HG02852 (cell line): ENCODE data around the gene PRTFDC1.
"Not testable (repeated sequence)": the region's sequence is repeated elsewhere in the genome, so short reads cannot be mapped to it uniquely, and the experiment has no call there.

Experiments used
- ATAC-seq: cut with Tn5 transposase; IDR thresholded peaks from one replicate; pipeline ENCODE4 v1.9.1; 2021; ENCODE audit warnings: mild to moderate bottlenecking, moderate library complexity; ENCODE audit not compliant: unreplicated experiment

The PRTFDC1 gene

GRCh38 chr10:24849501-24850299, 102.7 kb downstream of the PRTFDC1 start:
- ATAC-seq: no peak

- ATAC-seq: no peak
These were observed 103.4 kb downstream of the PRTFDC1 start for GRCh38 chr10:24849051-24849450.

- no peak for ATAC-seq
These were observed 104.2 kb downstream of the PRTFDC1 start for GRCh38 chr10:24848195-24848594.

GRCh38 chr10:24847112-24848070, 105.0 kb downstream of the PRTFDC1 start:
- ATAC-seq: no peak

GRCh38 chr10:24844742-24845141, 107.7 kb downstream of the PRTFDC1 start:
- no peak for ATAC-seq

- ATAC-seq: no peak
These were observed 109.2 kb downstream of the PRTFDC1 start for GRCh38 chr10:24843256-24843655.

- ATAC-seq: no peak
These were observed 109.5 kb downstream of the PRTFDC1 start for GRCh38 chr10:24842856-24843255.

GRCh38 chr10:24841530-24841929, 110.9 kb downstream of the PRTFDC1 start:
- no peak for ATAC-seq

- no peak for ATAC-seq
These were observed 111.6 kb downstream of the PRTFDC1 start for GRCh38 chr10:24840784-24841183.

GRCh38 chr10:24837781-24838180, 114.6 kb downstream of the PRTFDC1 start:
- ATAC-seq: not testable (repeated sequence)

- no peak for ATAC-seq
These were observed 117.5 kb downstream of the PRTFDC1 start for GRCh38 chr10:24834869-24835268.

GRCh38 chr10:24826009-24826408, 126.4 kb downstream of the PRTFDC1 start:
- ATAC-seq: no peak

- no peak for ATAC-seq
These were observed 126.9 kb downstream of the PRTFDC1 start for GRCh38 chr10:24825551-24825950.

- no peak for ATAC-seq
These were observed 127.9 kb downstream of the PRTFDC1 start for GRCh38 chr10:24824536-24824935.

GRCh38 chr10:24824124-24824523, 128.3 kb downstream of the PRTFDC1 start:
- ATAC-seq: no peak

- peak; percentile 87 for ATAC-seq
These were observed 129.8 kb downstream of the PRTFDC1 start for GRCh38 chr10:24822590-24822989.

- no peak for ATAC-seq
These were observed 130.4 kb downstream of the PRTFDC1 start for GRCh38 chr10:24821986-24822385.

- no peak for ATAC-seq
These were observed 135.5 kb downstream of the PRTFDC1 start for GRCh38 chr10:24816868-24817396.

- no peak for ATAC-seq
These were observed 137.7 kb downstream of the PRTFDC1 start for GRCh38 chr10:24814568-24815313.

- no peak for ATAC-seq
These were observed 138.6 kb downstream of the PRTFDC1 start for GRCh38 chr10:24813856-24814255.

GRCh38 chr10:24806262-24806661, 146.1 kb downstream of the PRTFDC1 start:
- no peak for ATAC-seq
